RWPE1 (cell line): ENCODE measurements around the gene GAPVD1.

Experiments used
- CTCF ChIA-PET: fragments of 350-600 bp; sonication (Branson Sonifier 250); formaldehyde crosslinking; extraction: SDS; loops from one replicate; lab custom pipeline; 2021; lab: Yijun Ruan, JAX
- POLR2A ChIA-PET: fragments of 400-600 bp; formaldehyde crosslinking; extraction: SDS; loops from one replicate; lab custom pipeline; 2020; ENCODE audit warnings: antibody characterized with exemption; ENCODE audit not compliant: low non-redundant PET; lab: Yijun Ruan, JAX
- DNase-seq: peaks from one replicate; pipeline ENCODE4 v3.0.0; 2012; ENCODE audit warnings: low spot score
- H3K27ac ChIP-seq: fragments of 450-650 bp; 2 replicates; pipeline ENCODE4 v1.5.1; 2017
- TF ChIP-seq, protein P1 (sequence below): fragments of 450-650 bp; conservative IDR thresholded peaks from 2 replicates; pipeline ENCODE4 v1.5.1; 2017; ENCODE audit warnings: low read depth, mild to moderate bottlenecking

The GAPVD1 gene

DNA sequence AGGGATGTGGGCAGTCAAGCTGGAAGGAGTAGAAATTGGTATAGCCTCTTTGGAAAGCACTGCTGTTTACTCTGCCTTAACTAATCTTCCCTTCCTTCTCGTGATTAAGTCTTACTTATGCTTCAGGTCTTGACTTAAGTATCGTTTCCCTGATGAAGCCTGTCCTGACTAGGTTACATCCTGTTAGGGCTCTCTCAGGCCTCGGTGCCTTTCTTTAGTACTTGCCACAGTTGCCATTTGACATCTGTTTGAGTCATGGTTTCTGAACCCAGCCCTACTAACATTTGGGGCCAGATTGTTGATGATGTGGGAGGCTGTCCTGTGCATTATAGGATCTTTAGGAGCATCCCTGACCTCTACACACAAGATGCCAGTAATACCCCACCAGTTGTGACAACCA lies 94.4 kb downstream of the GAPVD1 start:
- H3K27ac ChIP-seq: no peak overlapping the region
- ChIA-PET CTCF (interaction anchor here (0.6 kb wide), 2 partner anchors 143 to 584 kb away, joined by 3 to 5 read pairs; no protein-coding TSS in a partner anchor), POLR2A (no interaction called here)
- TF ChIP-seq, protein P1, sequence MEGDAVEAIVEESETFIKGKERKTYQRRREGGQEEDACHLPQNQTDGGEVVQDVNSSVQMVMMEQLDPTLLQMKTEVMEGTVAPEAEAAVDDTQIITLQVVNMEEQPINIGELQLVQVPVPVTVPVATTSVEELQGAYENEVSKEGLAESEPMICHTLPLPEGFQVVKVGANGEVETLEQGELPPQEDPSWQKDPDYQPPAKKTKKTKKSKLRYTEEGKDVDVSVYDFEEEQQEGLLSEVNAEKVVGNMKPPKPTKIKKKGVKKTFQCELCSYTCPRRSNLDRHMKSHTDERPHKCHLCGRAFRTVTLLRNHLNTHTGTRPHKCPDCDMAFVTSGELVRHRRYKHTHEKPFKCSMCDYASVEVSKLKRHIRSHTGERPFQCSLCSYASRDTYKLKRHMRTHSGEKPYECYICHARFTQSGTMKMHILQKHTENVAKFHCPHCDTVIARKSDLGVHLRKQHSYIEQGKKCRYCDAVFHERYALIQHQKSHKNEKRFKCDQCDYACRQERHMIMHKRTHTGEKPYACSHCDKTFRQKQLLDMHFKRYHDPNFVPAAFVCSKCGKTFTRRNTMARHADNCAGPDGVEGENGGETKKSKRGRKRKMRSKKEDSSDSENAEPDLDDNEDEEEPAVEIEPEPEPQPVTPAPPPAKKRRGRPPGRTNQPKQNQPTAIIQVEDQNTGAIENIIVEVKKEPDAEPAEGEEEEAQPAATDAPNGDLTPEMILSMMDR: no peak
- no peak for DNase-seq

DNA sequence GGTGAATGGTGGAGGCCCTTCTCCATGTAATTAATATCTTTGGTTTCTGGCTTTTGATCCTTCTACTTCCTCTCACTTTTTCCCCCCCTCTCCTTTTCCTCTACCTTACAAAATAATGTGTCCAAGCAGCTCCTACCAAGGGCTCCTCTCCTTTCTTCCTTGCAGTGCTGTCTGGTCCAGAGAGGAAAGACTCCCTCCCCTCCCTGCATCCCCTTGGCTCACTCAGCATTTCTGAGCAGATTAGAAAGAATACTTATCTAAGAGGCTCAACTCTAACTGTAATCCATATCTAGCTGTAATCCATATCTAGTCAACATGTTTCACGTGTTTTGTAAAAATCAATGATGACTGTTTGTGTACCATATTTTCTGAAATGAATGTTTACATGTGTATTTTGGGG lies 97.4 kb downstream of the GAPVD1 start:
- no peak for DNase-seq
- POLR2A ChIA-PET: interaction anchor here (0.5 kb wide), 1 partner anchor 9 kb away, joined by 7 read pairs; no protein-coding TSS in a partner anchor
- TF ChIP-seq, protein P1: no peak
- no peak overlapping the region for H3K27ac ChIP-seq
- CTCF ChIA-PET: no interaction called here

DNA sequence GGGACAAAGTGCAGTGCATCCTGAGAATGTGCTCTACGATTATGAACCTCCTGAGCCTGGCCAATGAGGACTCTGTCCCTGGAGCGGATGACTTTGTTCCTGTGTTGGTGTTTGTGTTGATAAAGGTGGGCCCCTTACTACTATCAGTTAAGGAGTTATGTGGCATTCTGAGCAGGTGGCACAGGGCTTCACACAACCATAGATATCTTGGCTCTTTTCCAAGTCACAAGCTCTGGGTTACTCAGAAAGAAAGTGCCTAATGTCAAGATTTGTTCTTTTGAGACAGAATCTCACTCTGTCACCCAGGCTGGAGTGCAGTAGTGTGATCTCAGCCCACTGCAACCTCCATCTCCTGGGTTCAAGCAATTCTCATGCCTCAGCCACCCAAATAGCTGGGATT lies 99.0 kb downstream of the GAPVD1 start:
- POLR2A ChIA-PET: no interaction called here
- TF ChIP-seq, protein P1: no peak
- no peak overlapping the region for H3K27ac ChIP-seq
- CTCF ChIA-PET: no interaction called here
- no peak for DNase-seq

DNA sequence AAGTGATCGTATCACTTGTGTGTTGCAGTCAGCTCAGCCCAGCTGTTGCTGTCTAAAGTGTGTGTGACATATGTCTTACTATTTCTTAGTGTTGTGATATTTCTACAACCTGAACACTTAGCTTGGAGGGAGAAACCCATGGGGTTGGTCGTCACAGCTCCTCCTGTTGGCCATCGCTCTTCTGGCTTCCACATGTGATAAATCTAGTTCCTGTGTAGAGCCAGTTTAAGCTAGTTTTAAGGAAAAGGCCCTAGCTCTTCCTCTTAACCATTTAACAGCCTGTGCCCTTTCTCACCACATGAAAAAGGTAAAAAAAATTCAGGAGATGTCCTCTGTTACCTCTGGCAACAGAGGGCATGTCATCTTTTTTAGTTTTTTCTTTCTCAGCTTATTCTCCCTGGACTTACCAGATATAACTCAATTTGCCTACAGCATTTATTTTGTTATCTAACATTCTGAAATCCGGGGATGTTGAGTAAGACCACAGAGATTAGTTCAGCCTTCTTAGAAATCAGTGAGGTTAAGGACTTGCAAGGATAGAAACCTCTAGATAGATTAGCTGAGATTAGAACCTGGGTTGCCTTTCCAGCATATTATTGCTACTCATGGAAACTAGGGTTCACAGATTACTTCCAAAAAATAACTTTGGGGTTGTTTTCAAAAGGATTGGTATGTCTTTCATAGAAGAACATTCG lies 100.4 kb downstream of the GAPVD1 start:
- CTCF ChIA-PET: interaction anchor here (0.6 to 1.2 kb wide), 4 partner anchors 12 to 205 kb away, joined by 3 to 5 read pairs (median 4); no protein-coding TSS in a partner anchor
- POLR2A ChIA-PET: no interaction called here
- no peak overlapping the region for H3K27ac ChIP-seq
- no peak for DNase-seq
- TF ChIP-seq, protein P1: peak; percentile 13; the same call in 1 of the 2 replicates

DNA sequence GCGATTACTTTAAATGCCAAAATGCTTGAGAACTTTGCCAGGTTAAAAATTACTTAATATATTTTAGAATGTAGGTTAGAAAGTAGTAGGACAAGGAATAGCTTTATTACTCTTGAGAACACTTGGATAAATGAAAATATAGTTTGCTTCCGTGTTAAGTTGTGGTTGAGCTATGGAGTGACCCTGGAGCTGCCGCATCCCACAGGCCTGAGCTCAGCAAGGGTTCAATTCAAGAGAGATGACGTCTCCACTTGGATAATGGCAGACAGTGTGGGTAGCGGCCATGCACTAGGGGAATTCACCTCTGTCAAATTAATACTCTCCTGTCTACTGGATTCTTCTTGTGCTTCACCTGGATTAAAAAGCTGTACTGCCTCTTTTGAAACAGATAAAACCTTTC lies 105.0 kb downstream of the GAPVD1 start:
- H3K27ac ChIP-seq: no peak overlapping the region
- no peak for DNase-seq
- POLR2A ChIA-PET: no interaction called here
- CTCF ChIA-PET: interaction anchor here (0.6 kb wide), 1 partner anchor 1125 kb away, joined by 3 read pairs; no protein-coding TSS in a partner anchor
- TF ChIP-seq, protein P1: no peak

DNA sequence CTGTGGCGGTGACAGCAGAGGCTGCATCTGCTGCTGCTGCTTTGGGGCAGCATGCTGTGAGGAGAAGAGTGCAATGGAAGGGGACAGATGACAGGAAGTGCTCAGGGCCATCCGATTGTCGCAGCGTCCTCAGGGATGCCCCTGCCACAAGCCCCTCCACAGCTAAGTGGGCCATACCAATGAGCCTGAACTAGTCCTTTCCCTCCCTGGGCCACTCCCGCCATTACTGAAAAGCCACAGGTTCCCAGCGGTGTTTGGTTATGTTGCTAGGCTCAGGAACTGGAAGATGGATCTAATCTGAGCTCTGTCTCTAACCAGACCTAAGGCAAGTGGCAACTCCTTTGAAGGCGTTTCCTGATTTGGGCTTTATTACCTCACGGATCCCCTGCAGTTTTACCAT lies 109.2 kb downstream of the GAPVD1 start:
- H3K27ac ChIP-seq: peak overlapping the region; percentile 18
- no peak for DNase-seq
- TF ChIP-seq, protein P1: no peak
- ChIA-PET CTCF (interaction anchor here (0.6 to 1.3 kb wide), 3 partner anchors 120 to 283 kb away, joined by 4 read pairs; no protein-coding TSS in a partner anchor), POLR2A (no interaction called here)
